Right lobe of liver (tissue), 4 donors: Measurements from ENCODE around the gene CTNND2.

Experiments
- CTCF ChIP-seq, 4 donors: fragments of 200-600 bp in 3 of 4; fragments of 450-650 bp in 1 of 4; IDR thresholded peaks; one replicate each; pipeline versions ENCODE4 v1.5.1 to v1.8.0; 2016 to 2022; ENCODE audit warnings: antibody characterized with exemption in 4 of 4, mild to moderate bottlenecking in 2 of 4
- POLR2A ChIP-seq: fragments of 450-650 bp; IDR thresholded peaks from one replicate; pipeline ENCODE4 v1.6.1; 2017; ENCODE audit warnings: antibody characterized with exemption, mild to moderate bottlenecking
- donor health status: DM: no; HTN: no; CAD: no.
- donor health status: DM: no; HTN: no; CAD: no.
- donor health status: DM: no; HTN: yes; CAD: no.

DNA sequence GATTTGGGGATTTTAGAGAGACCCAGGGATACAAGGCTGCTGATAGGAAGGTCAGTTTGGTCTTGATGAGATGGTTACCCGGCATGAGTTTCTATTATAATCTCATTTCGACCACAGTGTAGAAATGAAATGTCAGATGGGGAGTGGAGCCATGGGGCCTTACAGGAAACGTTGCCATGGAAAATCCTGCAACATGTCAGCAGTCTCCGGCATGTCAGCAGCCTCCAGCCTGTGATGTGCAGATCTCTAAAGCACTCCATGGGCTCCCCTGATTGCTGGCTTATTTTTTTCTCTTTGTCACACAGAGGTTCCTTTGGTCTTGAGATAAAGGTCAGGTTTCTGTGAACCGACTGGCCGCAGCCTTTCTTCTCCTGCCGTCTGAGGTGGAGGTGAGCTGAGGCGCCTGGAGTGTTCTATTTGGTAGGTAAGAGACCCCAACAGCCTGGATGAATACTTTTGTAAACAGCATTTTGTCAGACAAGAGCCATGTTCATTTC, 934.5 kb downstream of the CTNND2 start:
- no peak for TF ChIP-seq CTCF (IDR thresholded peaks at IDR 0.05)
- no peak for TF ChIP-seq POLR2A
